ENCODE results near the gene KDM4E.

GRCh38 chr11:95054356-95054755 lies 29.3 kb downstream of the KDM4E start:
- TF ChIP-seq CTCF (conservative IDR thresholded peaks at IDR 0.05; ENCODE audit: low read depth, low read length) = no peak
- no peak for TF ChIP-seq EZH2 (IDR thresholded peaks at IDR 0.05; ENCODE audit: low read length, unreplicated experiment)
